ENCODE data around the gene PSMB4. TPM values are rescaled to one million over a fixed set of nuclear protein-coding genes. Genes with fewer than 3 reads are reported as not detected.
"Not testable (repeated sequence)": the region's sequence is repeated elsewhere in the genome, so short reads cannot be mapped to it uniquely, and the experiment has no call there.

The PSMB4 gene
- total RNA-seq, 4 donors from 2014 or later = 188 to 267 (median 213) TPM

- DNase-seq (ENCODE audit: low spot score in 2 of 2) = no peak
- H3K4me3 ChIP-seq (ENCODE audit: low read depth, poor library complexity, severe bottlenecking) = no peak overlapping the region
- WGBS, 2 donors = 87 to 89% methylated on average over 14 of the region's 14 CpGs
- TF ChIP-seq POLR2A (IDR thresholded peaks at IDR 0.05) (no peak), CTCF (IDR thresholded peaks at IDR 0.05) (no peak)
- intact Hi-C loops (cut with DNase I; ENCODE audit: low total_unique reads) = no loop called here
Measured at GRCh38 chr1:151373196-151373595, 26.2 kb upstream of the PSMB4 start.

GRCh38 chr1:151377150-151377884, 22.1 kb upstream of the PSMB4 start:
- TF ChIP-seq POLR2A (IDR thresholded peaks at IDR 0.05) = no peak

GRCh38 chr1:151384584-151384983, 14.8 kb upstream of the PSMB4 start:
- no peak overlapping the region for H3K4me3 ChIP-seq (ENCODE audit: low read depth, poor library complexity, severe bottlenecking)
- intact Hi-C loops (cut with DNase I; ENCODE audit: low total_unique reads) = no loop called here
- peak in 1 of 2 donors; percentile 20 for DNase-seq (ENCODE audit: low spot score in 2 of 2)
- WGBS, 2 donors = 58 to 64% methylated on average over 3 of the region's 3 CpGs
- TF ChIP-seq CTCF (IDR thresholded peaks at IDR 0.05) (no peak), POLR2A (IDR thresholded peaks at IDR 0.05) (no peak)

More at GRCh38 chr1:151377150-151377884, 22.1 kb upstream of the PSMB4 start:
- 64 to 72% methylated on average over 3 of the region's 3 CpGs for WGBS, 2 donors
- DNase-seq (ENCODE audit: low spot score in 2 of 2) = no peak
- no peak overlapping the region for H3K4me3 ChIP-seq (ENCODE audit: low read depth, poor library complexity, severe bottlenecking)
- intact Hi-C loops (cut with DNase I; ENCODE audit: low total_unique reads) = no loop called here

GRCh38 chr1:151386002-151386401, 13.4 kb upstream of the PSMB4 start:
- H3K4me3 ChIP-seq (ENCODE audit: low read depth, poor library complexity, severe bottlenecking) = no peak overlapping the region
- intact Hi-C loops (cut with DNase I; ENCODE audit: low total_unique reads) = no loop called here
- WGBS, 2 donors = 86 to 95% methylated on average over 2 of the region's 2 CpGs
- no peak for TF ChIP-seq POLR2A (IDR thresholded peaks at IDR 0.05)
- no peak for TF ChIP-seq CTCF (IDR thresholded peaks at IDR 0.05)
- no peak for DNase-seq (ENCODE audit: low spot score in 2 of 2)

- intact Hi-C loops (cut with DNase I; ENCODE audit: low total_unique reads); H3K4me3 ChIP-seq (ENCODE audit: low read depth, poor library complexity, severe bottlenecking): not testable (repeated sequence)
- WGBS, 2 donors = 93 to 96% methylated on average over 22 of the region's 22 CpGs
- peak in 1 of 2 donors; percentile 62 for DNase-seq (ENCODE audit: low spot score in 2 of 2)
Measured at GRCh38 chr1:151390221-151391078, 8.9 kb upstream of the PSMB4 start.

- WGBS, 2 donors = 86 to 91% methylated on average over 3 of the region's 3 CpGs
Measured at GRCh38 chr1:151391079-151391563, 8.3 kb upstream of the PSMB4 start.

More at GRCh38 chr1:151391079-151391563, 8.3 kb upstream of the PSMB4 start:
- no peak overlapping the region for H3K4me3 ChIP-seq (ENCODE audit: low read depth, poor library complexity, severe bottlenecking)
- TF ChIP-seq CTCF (IDR thresholded peaks at IDR 0.05) = no peak
- intact Hi-C loops (cut with DNase I; ENCODE audit: low total_unique reads) = no loop called here
- DNase-seq (ENCODE audit: low spot score in 2 of 2) = no peak

Data from lower leg skin (tissue), 4 donors.